Tibial nerve (tissue), 4 donors: ENCODE measurements around the gene ATG10.

Experiments
- CTCF ChIP-seq, 5 experiments: fragments of 200-600 bp in 3 of 5; fragments of 450-650 bp in 2 of 5; sonication (generic) in 3 of 5; IDR thresholded peaks; one replicate each; pipeline ENCODE4 v1.5.1; 2016 to 2019; ENCODE audit warnings: antibody characterized with exemption in 5 of 5, mild to moderate bottlenecking in 3 of 5, moderate library complexity in 2 of 5
- EP300 ChIP-seq, 2 donors: sonication (generic); formaldehyde crosslinking; IDR thresholded peaks; one replicate each; pipeline ENCODE4 v1.6.1; 2017; ENCODE audit warnings: antibody characterized with exemption in 2 of 2, mild to moderate bottlenecking in 1 of 2
- POLR2A ChIP-seq, 2 donors: fragments of 450-650 bp; IDR thresholded peaks; one replicate each; pipeline ENCODE4 v1.6.1; 2017; ENCODE audit warnings: antibody characterized with exemption in 2 of 2, mild to moderate bottlenecking in 2 of 2, moderate library complexity in 2 of 2

- TF ChIP-seq CTCF (IDR thresholded peaks at IDR 0.05) (no peak), POLR2A (IDR thresholded peaks at IDR 0.05) (no peak), EP300 (IDR thresholded peaks at IDR 0.05) (no peak)
Observed at GRCh38 chr5:82246960-82247574, 275.2 kb downstream of the ATG10 start.
